ENCODE results near the gene MFRP. TPM values are rescaled to one million over a fixed set of nuclear protein-coding genes. Genes with fewer than 3 reads are reported as not detected.

Gene MFRP
- total RNA-seq, 2 experiments from 2014 or later = not detected

GRCh38 chr11:119369132-119369925 is 22.8 kb upstream of the MFRP start:
- POLR2A ChIA-PET = no interaction called here

GRCh38 chr11:119368121-119369034 is 21.9 kb upstream of the MFRP start:
- Mint-ChIP-seq H3K4me1 (peaks cover 5% of the 10 kb centered on the region), H3K4me3 (no peak overlapping the region), H3K27me3 (peaks cover 41% of the 10 kb centered on the region), H3K27ac (no peak overlapping the region), H3K36me3 (no peaks in the 10 kb centered on the region), H3K9me3 (no peaks in the 10 kb centered on the region)
- no peak for DNase-seq
- POLR2A ChIA-PET = interaction anchor here (0.9 kb wide), 1 partner anchor 13 kb away, joined by 5 read pairs; no protein-coding TSS in a partner anchor
- no peak for ATAC-seq (ENCODE audit: low read depth)

More at GRCh38 chr11:119369132-119369925, 22.8 kb upstream of the MFRP start:
- Mint-ChIP-seq H3K27ac (no peak overlapping the region), H3K27me3 (peaks cover 37% of the 10 kb centered on the region), H3K36me3 (no peaks in the 10 kb centered on the region), H3K4me3 (no peak overlapping the region), H3K4me1 (peaks cover 14% of the 10 kb centered on the region), H3K9me3 (no peaks in the 10 kb centered on the region)
- DNase-seq = no peak
- ATAC-seq (ENCODE audit: low read depth) = no peak

GRCh38 chr11:119367661-119368120 is 21.2 kb upstream of the MFRP start:
- Mint-ChIP-seq H3K36me3 (no peaks in the 10 kb centered on the region), H3K9me3 (no peaks in the 10 kb centered on the region), H3K27me3 (peaks cover 47% of the 10 kb centered on the region), H3K4me3 (no peak overlapping the region), H3K4me1 (peaks cover 3% of the 10 kb centered on the region), H3K27ac (no peak overlapping the region)
- ATAC-seq (ENCODE audit: low read depth) = no peak
- POLR2A ChIA-PET = interaction anchor here (0.9 kb wide), 1 partner anchor 12 kb away, joined by 5 read pairs; no protein-coding TSS in a partner anchor
- no peak for DNase-seq

GRCh38 chr11:119366690-119367620 is 20.4 kb upstream of the MFRP start:
- Mint-ChIP-seq H3K27ac (no peak overlapping the region), H3K4me1 (peaks cover 3% of the 10 kb centered on the region), H3K4me3 (no peak overlapping the region), H3K27me3 (peaks cover 52% of the 10 kb centered on the region), H3K9me3 (no peaks in the 10 kb centered on the region), H3K36me3 (no peaks in the 10 kb centered on the region)
- POLR2A ChIA-PET = no interaction called here
- ATAC-seq (ENCODE audit: low read depth) = no peak
- no peak for DNase-seq

GRCh38 chr11:119365071-119365591 is 18.6 kb upstream of the MFRP start:
- H3K4me3 Mint-ChIP-seq = no peak overlapping the region
- H3K9me3 Mint-ChIP-seq = no peaks in the 10 kb centered on the region
- POLR2A ChIA-PET = interaction anchor here (1.2 kb wide), 1 partner anchor 16 kb away, joined by 4 read pairs; the partner anchor contains the start of gene USP2

GRCh38 chr11:119363851-119364590 is 17.5 kb upstream of the MFRP start:
- Mint-ChIP-seq H3K9me3 (no peaks in the 10 kb centered on the region), H3K27ac (no peak overlapping the region), H3K4me1 (peaks cover 8% of the 10 kb centered on the region), H3K27me3 (peaks cover 46% of the 10 kb centered on the region), H3K4me3 (peak overlapping the region; percentile 73), H3K36me3 (no peaks in the 10 kb centered on the region)
- DNase-seq (peak; percentile 80), ATAC-seq (ENCODE audit: low read depth) (peak; percentile 75)
- POLR2A ChIA-PET = interaction anchor here (0.6 to 1.2 kb wide), 2 partner anchors 17 to 287 kb away, joined by 4 to 5 read pairs; partner anchors contain the start of gene USP2

More at GRCh38 chr11:119365071-119365591, 18.6 kb upstream of the MFRP start:
- Mint-ChIP-seq H3K27ac (no peak overlapping the region), H3K36me3 (no peaks in the 10 kb centered on the region), H3K4me1 (peaks cover 3% of the 10 kb centered on the region), H3K27me3 (peaks cover 51% of the 10 kb centered on the region)
- no peak for ATAC-seq (ENCODE audit: low read depth)
- DNase-seq = no peak

- Mint-ChIP-seq H3K4me1 (peaks cover 8% of the 10 kb centered on the region), H3K36me3 (no peaks in the 10 kb centered on the region), H3K4me3 (no peak overlapping the region), H3K27ac (no peak overlapping the region), H3K27me3 (peaks cover 49% of the 10 kb centered on the region), H3K9me3 (no peaks in the 10 kb centered on the region)
- ATAC-seq (ENCODE audit: low read depth) (no peak), DNase-seq (no peak)
- POLR2A ChIA-PET = interaction anchor here (0.6 to 0.8 kb wide), 2 partner anchors 15 to 286 kb away, joined by 3 to 5 read pairs; no protein-coding TSS in a partner anchor
These were observed 16.8 kb upstream of the MFRP start for GRCh38 chr11:119363081-119363850.

GRCh38 chr11:119362741-119363080 is 16.2 kb upstream of the MFRP start:
- Mint-ChIP-seq H3K27me3 (peaks cover 50% of the 10 kb centered on the region), H3K9me3 (no peaks in the 10 kb centered on the region), H3K4me3 (no peak overlapping the region), H3K4me1 (peaks cover 8% of the 10 kb centered on the region), H3K27ac (no peak overlapping the region), H3K36me3 (no peaks in the 10 kb centered on the region)
- POLR2A ChIA-PET = interaction anchor here (0.8 kb wide), 1 partner anchor 15 kb away, joined by 3 read pairs; no protein-coding TSS in a partner anchor
- no peak for ATAC-seq (ENCODE audit: low read depth)
- no peak for DNase-seq

GRCh38 chr11:119361941-119362725 is 15.6 kb upstream of the MFRP start:
- Mint-ChIP-seq H3K27ac (no peak overlapping the region), H3K27me3 (peaks cover 52% of the 10 kb centered on the region), H3K9me3 (no peaks in the 10 kb centered on the region), H3K36me3 (no peaks in the 10 kb centered on the region), H3K4me3 (no peak overlapping the region), H3K4me1 (peaks cover 8% of the 10 kb centered on the region)
- ATAC-seq (ENCODE audit: low read depth) (no peak), DNase-seq (no peak)
- POLR2A ChIA-PET = interaction anchor here (0.8 kb wide), 1 partner anchor 14 kb away, joined by 3 read pairs; no protein-coding TSS in a partner anchor

- H3K9me3 Mint-ChIP-seq = no peaks in the 10 kb centered on the region
- peaks cover 51% of the 10 kb centered on the region for H3K27me3 Mint-ChIP-seq
- peaks cover 11% of the 10 kb centered on the region for H3K4me1 Mint-ChIP-seq
- H3K36me3 Mint-ChIP-seq = no peaks in the 10 kb centered on the region
- no peak for ATAC-seq (ENCODE audit: low read depth)
- no peak for DNase-seq
- no peak overlapping the region for H3K4me3 Mint-ChIP-seq
- POLR2A ChIA-PET = no interaction called here
- H3K27ac Mint-ChIP-seq = no peak overlapping the region
These were observed 14.7 kb upstream of the MFRP start for GRCh38 chr11:119361056-119361787.

All from activated naive CD8-positive, alpha-beta T cell treated with anti-CD3 and anti-CD28 coated beads, Interleukin-2, amount 10 ng/mL, durations not matched to agents 7 days and 5 days (primary cell).